ENCODE measurements around the gene SDHD.

- no peak for TF ChIP-seq CTCF (optimal IDR thresholded peaks at IDR 0.05 in 1 of 3, IDR thresholded peaks at IDR 0.05 in 1 of 3, conservative IDR thresholded peaks at IDR 0.05 in 1 of 3; ENCODE audit: extremely low read depth in 1 of 3, insufficient read depth in 2 of 3, low read length in 3 of 3)
- no peak for TF ChIP-seq EZH2 (IDR thresholded peaks at IDR 0.05; ENCODE audit: low read length)
Measured at GRCh38 chr11:112115386-112115785, 28.7 kb downstream of the SDHD start.
